ENCODE measurements around the gene UGT1A4. TPM values are rescaled to one million over a fixed set of nuclear protein-coding genes. Genes with fewer than 3 reads are reported as not detected.

Gene UGT1A4
- total RNA-seq, 1 experiment from 2014 or later = not detected

GRCh38 chr2:233689501-233689900 lies 29.0 kb upstream of the UGT1A4 start:
- Histone ChIP-seq H2BK120ac (ENCODE audit: low read depth, low read length, poor library complexity, severe bottlenecking) (no peak overlapping the region), H3K14ac (ENCODE audit: insufficient read depth, low read length) (no peak overlapping the region), H3K23me2 (ENCODE audit: insufficient read length, low read depth, low read length, poor library complexity, severe bottlenecking) (no peaks in the 10 kb centered on the region), H3K4me2 (ENCODE audit: insufficient read depth, insufficient read length, low read length) (no peak overlapping the region), H3K56ac (ENCODE audit: insufficient read length, low read depth, low read length) (no peak overlapping the region), H3T11ph (ENCODE audit: low read length) (no peak overlapping the region), H2BK5ac (ENCODE audit: insufficient read length, low read length) (no peak overlapping the region), H3K4me1 (ENCODE audit: insufficient read depth, low read length) (peaks cover 3% of the 10 kb centered on the region; the same call in 1 of the 2 replicates), H2BK12ac (ENCODE audit: insufficient read length, low read depth, low read length) (no peak overlapping the region), H2AFZ (ENCODE audit: low read length) (no peak overlapping the region), H3K18ac (ENCODE audit: insufficient read length, low read depth, low read length) (no peak overlapping the region), H4K91ac (ENCODE audit: insufficient read length, low read depth, low read length) (no peak overlapping the region), H3K79me1 (ENCODE audit: insufficient read depth, low read depth, low read length, poor library complexity, severe bottlenecking) (no peaks in the 10 kb centered on the region), H3K4ac (ENCODE audit: low read depth, low read length) (no peak overlapping the region), H2AK5ac (ENCODE audit: insufficient read length, low read length) (no peak overlapping the region), H4K8ac (replicated peaks; ENCODE audit: insufficient read length, low read depth, low read length) (no peak overlapping the region), H3K23ac (ENCODE audit: insufficient read length, low read depth, low read length) (no peak overlapping the region), H4K20me1 (ENCODE audit: control insufficient read depth, insufficient read depth, insufficient read length) (no peaks in the 10 kb centered on the region), H4K5ac (ENCODE audit: insufficient read length, low read depth, low read length) (no peak overlapping the region), H3K27ac (ENCODE audit: insufficient read length, low read depth, low read length) (no peak overlapping the region), H3K9me3 (ENCODE audit: control insufficient read depth, low read depth, low read length) (no peaks in the 10 kb centered on the region), H3K27me3 (ENCODE audit: insufficient read depth, low read length) (no peaks in the 10 kb centered on the region), H2BK20ac (ENCODE audit: low read depth, low read length, poor library complexity, severe bottlenecking) (no peak overlapping the region), H3K79me2 (ENCODE audit: insufficient read depth, low read length) (no peaks in the 10 kb centered on the region), H3K9ac (ENCODE audit: extremely low read depth, insufficient read length, low read length) (no peak overlapping the region), H2BK15ac (ENCODE audit: low read depth, low read length) (no peak overlapping the region)
- H3K9me3 Mint-ChIP-seq = no peaks in the 10 kb centered on the region; a peak in 2 of 5 replicates
- no peak overlapping the region for H3K27ac Mint-ChIP-seq
- H3K4me3 Mint-ChIP-seq = no peak overlapping the region
- no peak for TF ChIP-seq CTCF (conservative IDR thresholded peaks at IDR 0.05)
- no CpG with 5 or more reads among the region's 3 CpGs for WGBS (ENCODE audit: extremely low coverage, insufficient read length, low lambda C conversion rate)
- no peaks in the 10 kb centered on the region; the same call in 1 of the 2 replicates for H3K27me3 Mint-ChIP-seq (ENCODE audit: low read depth)
- DNase-seq = no peak
- peaks cover 24 to 29% of the 10 kb centered on the region in 2 experiments for H3K4me1 Mint-ChIP-seq
- no peaks in the 10 kb centered on the region; a peak in 1 of 7 replicates for H3K36me3 Mint-ChIP-seq (ENCODE audit: insufficient read depth in 1 of 3, low read depth in 3 of 3)
